ENCODE data around the gene WWOX. TPM values are rescaled to one million over a fixed set of nuclear protein-coding genes. Genes with fewer than 3 reads are reported as not detected.

Gene WWOX
- total and polyA plus RNA-seq, 2 donors (not counting 3 experiments of a cell fraction or from before 2014, with no cell fraction given) = 6.2 to 12.5 TPM

DNA sequence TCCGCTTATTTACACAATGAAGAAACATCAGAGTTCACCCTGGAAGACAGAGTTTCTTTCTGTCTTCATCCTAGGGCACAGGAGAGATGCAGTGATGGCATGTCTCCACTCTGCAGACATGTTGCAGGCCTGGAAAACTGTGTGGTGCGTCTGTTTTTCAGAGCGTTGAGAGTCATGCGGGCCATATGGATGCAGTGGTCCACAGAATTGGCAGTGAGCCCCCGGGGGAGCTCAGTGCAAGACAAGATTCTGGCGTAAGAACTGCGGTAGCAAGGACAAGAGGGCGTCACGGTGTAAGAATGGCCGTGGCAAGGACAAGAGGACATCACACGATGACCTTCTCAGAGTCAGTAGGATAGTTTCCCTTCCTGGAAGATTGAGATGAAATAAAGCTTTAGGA lies 847.1 kb downstream of the WWOX start:
- no TSS peak for BruUV-seq (replicated peaks)
- Histone ChIP-seq H3K36me3 (ENCODE audit: control insufficient read depth in 2 of 2, extremely low read depth in 1 of 2, insufficient read depth in 2 of 2, low read length in 2 of 2) (no peaks in the 10 kb centered on the region), H3K9ac (replicated peaks; ENCODE audit: extremely low read depth, insufficient read depth, low read length) (no peak overlapping the region), H3K27me3 (ENCODE audit: control insufficient read depth in 2 of 2, insufficient read depth in 2 of 2, low read length in 2 of 2) (no peaks in the 10 kb centered on the region), H2AFZ (ENCODE audit: low read depth, low read length) (no peak overlapping the region), H3K4me3 (replicated peaks in 1 of 3; ENCODE audit: insufficient read depth in 1 of 3, low read depth in 1 of 3, low read length in 3 of 3) (no peak overlapping the region), H3K79me2 (ENCODE audit: control insufficient read depth, insufficient read depth, low read length) (no peaks in the 10 kb centered on the region), H3K27ac (ENCODE audit: insufficient read depth, low read depth, low read length) (no peak overlapping the region), H3K4me1 (ENCODE audit: control insufficient read depth, extremely low read depth, insufficient read depth, low read length) (no peaks in the 10 kb centered on the region), H3K9me1 (replicated peaks; ENCODE audit: control insufficient read depth, extremely low read depth, insufficient read depth, low read length) (no peaks in the 10 kb centered on the region), H3K9me3 (replicated peaks; ENCODE audit: control insufficient read depth, insufficient read depth, low read length) (peaks cover 11% of the 10 kb centered on the region), H4K20me1 (replicated peaks; ENCODE audit: control insufficient read depth, extremely low read depth, insufficient read depth, low read length) (no peaks in the 10 kb centered on the region), H3K4me2 (ENCODE audit: insufficient read depth, low read length) (no peak overlapping the region)
- TF ChIP-seq, protein P1, sequence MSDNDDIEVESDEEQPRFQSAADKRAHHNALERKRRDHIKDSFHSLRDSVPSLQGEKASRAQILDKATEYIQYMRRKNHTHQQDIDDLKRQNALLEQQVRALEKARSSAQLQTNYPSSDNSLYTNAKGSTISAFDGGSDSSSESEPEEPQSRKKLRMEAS (IDR thresholded peaks at IDR 0.05; ENCODE audit: insufficient read depth, insufficient read length) = no peak
- TF ChIP-seq, protein P2, sequence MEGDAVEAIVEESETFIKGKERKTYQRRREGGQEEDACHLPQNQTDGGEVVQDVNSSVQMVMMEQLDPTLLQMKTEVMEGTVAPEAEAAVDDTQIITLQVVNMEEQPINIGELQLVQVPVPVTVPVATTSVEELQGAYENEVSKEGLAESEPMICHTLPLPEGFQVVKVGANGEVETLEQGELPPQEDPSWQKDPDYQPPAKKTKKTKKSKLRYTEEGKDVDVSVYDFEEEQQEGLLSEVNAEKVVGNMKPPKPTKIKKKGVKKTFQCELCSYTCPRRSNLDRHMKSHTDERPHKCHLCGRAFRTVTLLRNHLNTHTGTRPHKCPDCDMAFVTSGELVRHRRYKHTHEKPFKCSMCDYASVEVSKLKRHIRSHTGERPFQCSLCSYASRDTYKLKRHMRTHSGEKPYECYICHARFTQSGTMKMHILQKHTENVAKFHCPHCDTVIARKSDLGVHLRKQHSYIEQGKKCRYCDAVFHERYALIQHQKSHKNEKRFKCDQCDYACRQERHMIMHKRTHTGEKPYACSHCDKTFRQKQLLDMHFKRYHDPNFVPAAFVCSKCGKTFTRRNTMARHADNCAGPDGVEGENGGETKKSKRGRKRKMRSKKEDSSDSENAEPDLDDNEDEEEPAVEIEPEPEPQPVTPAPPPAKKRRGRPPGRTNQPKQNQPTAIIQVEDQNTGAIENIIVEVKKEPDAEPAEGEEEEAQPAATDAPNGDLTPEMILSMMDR (IDR thresholded peaks at IDR 0.05; ENCODE audit: extremely low read depth in 1 of 2, insufficient read depth in 1 of 2, low read depth in 1 of 2, low read length in 2 of 2) = no peak
- TF ChIP-seq EZH2 (IDR thresholded peaks at IDR 0.05; ENCODE audit: borderline replicate concordance, low read depth, low read length, severe bottlenecking) = no peak
- no peak for TF ChIP-seq GATA2 (IDR thresholded peaks at IDR 0.05; ENCODE audit: insufficient read depth, insufficient read length, low read depth, low read length)
- no peak for TF ChIP-seq POLR2AphosphoS5 (IDR thresholded peaks at IDR 0.05; ENCODE audit: insufficient read depth, low read depth, low read length)
- no peak for TF ChIP-seq JUN (IDR thresholded peaks at IDR 0.05; ENCODE audit: borderline replicate concordance, insufficient read depth, insufficient read length, low read depth)
- no peak for TF ChIP-seq FOS (IDR thresholded peaks at IDR 0.05; ENCODE audit: borderline replicate concordance, insufficient read depth, low read length)
- TF ChIP-seq MYC (IDR thresholded peaks at IDR 0.05; ENCODE audit: low read depth, low read length) = no peak
- no peak for TF ChIP-seq POLR2A (IDR thresholded peaks at IDR 0.05; ENCODE audit: low read depth, low read length)
- DNase-seq (ENCODE audit: low read depth, low spot score) (no peak), FAIRE-seq (no peak)
- intact Hi-C loops (cut with micrococcal nuclease) (no loop called here), dilution Hi-C loops (cut with MboI; ENCODE audit: extremely low pct_ligation_motif_present, low sequenced_read_pairs) (no loop called here)
- CTCF ChIA-PET = no interaction called here
- POLR2A ChIA-PET = no interaction called here
